IMR-90 (cell line): ENCODE data around the gene TEX14. TPM values are rescaled to one million over a fixed set of nuclear protein-coding genes. Genes with fewer than 3 reads are reported as not detected.

Experiments used
- ATAC-seq: fragments of 200-7000 bp; cut with Tn5 transposase; 2 replicates; pipeline ENCODE4 v1.9.1; 2020; ENCODE audit warnings: low read depth, mild to moderate bottlenecking, moderate library complexity
- BruUV-seq: library from RNA; stranded (reverse); fragments of 400-500 nt; replicated peaks from 2 replicates; lab custom pipeline; 2021; lab: Mats Ljungman, UMichigan
- CTCF ChIA-PET: fragments of 300-600 bp; formaldehyde crosslinking; extraction: SDS; loops from one replicate; lab custom pipeline; 2021; ENCODE audit warnings: antibody characterized with exemption; lab: Yijun Ruan, JAX
- POLR2A ChIA-PET: fragments of 300-600 bp; sonication (Branson Sonifier 250); formaldehyde crosslinking; loops from one replicate; lab custom pipeline; 2022; ENCODE audit warnings: antibody characterized with exemption; ENCODE audit not compliant: unreplicated experiment; lab: Charles Lee
- DNase-seq: peaks from one replicate; pipeline ENCODE4 v3.0.0; 2013
- H2AFZ ChIP-seq: replicated peaks from 2 replicates; pipeline ENCODE3; 2013; ENCODE audit warnings: low read length, mild to moderate bottlenecking; ENCODE audit not compliant: poor library complexity
- H2AK5ac ChIP-seq: 2 replicates; pipeline ENCODE4 v1.6.1; 2013; ENCODE audit warnings: low read depth, low read length, inconsistent platforms
- H2AK9ac ChIP-seq: replicated peaks from 2 replicates; pipeline ENCODE3; 2013; ENCODE audit warnings: mild to moderate bottlenecking, low read depth, low read length, moderate library complexity; ENCODE audit not compliant: poor library complexity
- H2BK120ac ChIP-seq: 2 replicates; pipeline ENCODE4 v1.6.1; 2013; ENCODE audit warnings: low read depth, low read length, inconsistent platforms
- H2BK15ac ChIP-seq: 3 replicates; pipeline ENCODE4 v1.6.1; 2013; ENCODE audit warnings: low read depth, low read length, inconsistent platforms
- H2BK20ac ChIP-seq: 2 replicates; pipeline ENCODE4 v1.6.1; 2013; ENCODE audit warnings: low read depth, mild to moderate bottlenecking, inconsistent platforms, low read length, moderate library complexity
- H2BK5ac ChIP-seq: 2 replicates; pipeline ENCODE4 v1.6.1; 2013; ENCODE audit warnings: mild to moderate bottlenecking, low read depth, low read length, inconsistent platforms; ENCODE audit not compliant: poor library complexity, severe bottlenecking
- H3K14ac ChIP-seq: replicated peaks from 2 replicates; pipeline ENCODE4 v1.6.1; 2013; ENCODE audit warnings: low read depth, low read length, inconsistent platforms
- H3K18ac ChIP-seq: 2 replicates; pipeline ENCODE4 v1.6.1; 2013; ENCODE audit warnings: low read depth, low read length, control low read depth
- H3K23ac ChIP-seq: 2 replicates; pipeline ENCODE4 v1.6.1; 2013; ENCODE audit warnings: low read depth, low read length, inconsistent platforms
- H3K27ac ChIP-seq: 2 replicates; pipeline ENCODE4 v1.5.1; 2013; ENCODE audit warnings: mild to moderate bottlenecking, control low read depth, low read length; ENCODE audit not compliant: insufficient read depth
- H3K27me3 ChIP-seq: 2 replicates; pipeline ENCODE4 v1.6.1; 2013; ENCODE audit warnings: low read length; ENCODE audit not compliant: control insufficient read depth, insufficient read depth
- H3K36me3 ChIP-seq: 2 replicates; pipeline ENCODE4 v1.6.1; 2013; ENCODE audit warnings: low read length, mixed read lengths; ENCODE audit not compliant: control insufficient read depth, insufficient read depth
- H3K4ac ChIP-seq: 2 replicates; pipeline ENCODE4 v1.6.1; 2013; ENCODE audit warnings: low read depth, low read length, inconsistent platforms
- H3K4me1 ChIP-seq: 2 replicates; pipeline ENCODE4 v1.6.1; 2013; ENCODE audit warnings: low read length, mixed read lengths; ENCODE audit not compliant: control insufficient read depth, insufficient read depth
- H3K4me2 ChIP-seq: 2 replicates; pipeline ENCODE4 v1.6.1; 2013; ENCODE audit warnings: low read depth, mild to moderate bottlenecking, control low read depth, low read length, moderate library complexity
- H3K4me3 ChIP-seq: 2 replicates; pipeline ENCODE4 v1.5.1; 2013; ENCODE audit warnings: low read depth, mild to moderate bottlenecking, control low read depth, low read length, moderate library complexity; ENCODE audit not compliant: insufficient read depth
- H3K56ac ChIP-seq: 2 replicates; pipeline ENCODE4 v1.6.1; 2013; ENCODE audit warnings: low read length, inconsistent platforms; ENCODE audit not compliant: insufficient read depth; ENCODE audit errors: extremely low read depth
- H3K79me1 ChIP-seq, 2 experiments: 2 replicates each; pipeline ENCODE4 v1.6.1; 2013; ENCODE audit warnings: low read length in 2 of 2, inconsistent platforms in 1 of 2, low read depth in 1 of 2
- H3K9ac ChIP-seq: 2 replicates; pipeline ENCODE4 v1.6.1; 2013; ENCODE audit warnings: low read depth, low read length, control low read depth
- H3K9me1 ChIP-seq: 2 replicates; pipeline ENCODE4 v1.6.1; 2013; ENCODE audit warnings: low read length, inconsistent platforms; ENCODE audit not compliant: insufficient read depth
- H3K9me3 ChIP-seq: 2 replicates; pipeline ENCODE4 v1.6.1; 2013; ENCODE audit warnings: low read length; ENCODE audit not compliant: control insufficient read depth, insufficient read depth
- H4K20me1 ChIP-seq: 2 replicates; pipeline ENCODE4 v1.6.1; 2013; ENCODE audit warnings: low read length, inconsistent platforms; ENCODE audit not compliant: insufficient read depth
- H4K5ac ChIP-seq: 2 replicates; pipeline ENCODE4 v1.6.1; 2013; ENCODE audit warnings: mild to moderate bottlenecking, low read depth, low read length, control low read depth
- H4K8ac ChIP-seq, 2 experiments: 2 replicates each; pipeline ENCODE4 v1.6.1; 2013; ENCODE audit warnings: low read depth in 2 of 2, low read length in 2 of 2, control low read depth in 1 of 2, inconsistent platforms in 1 of 2
- H4K91ac ChIP-seq: 2 replicates; pipeline ENCODE4 v1.6.1; 2013; ENCODE audit warnings: low read depth, low read length, inconsistent platforms; ENCODE audit not compliant: insufficient read depth
- BHLHE40 ChIP-seq: fragments of 150-350 bp; IDR thresholded peaks from 2 replicates; pipeline ENCODE4 v1.6.1; 2016; ENCODE audit warnings: mild to moderate bottlenecking, low read depth, low read length
- CHD1 ChIP-seq: IDR thresholded peaks from 2 replicates; pipeline ENCODE4 v1.6.1; 2012; ENCODE audit warnings: low read depth, low read length, improper control_type of control experiment
- CTCF ChIP-seq: conservative IDR thresholded peaks from 2 replicates; pipeline ENCODE4 v1.5.1; 2012; ENCODE audit warnings: mild to moderate bottlenecking, low read depth, low read length, improper control_type of control experiment
- ELK1 ChIP-seq: fragments of 150-350 bp; IDR thresholded peaks from 2 replicates; pipeline ENCODE4 v1.6.1; 2016; ENCODE audit warnings: low read depth, mild to moderate bottlenecking, low read length, moderate library complexity, borderline replicate concordance
- FOS ChIP-seq: fragments of 150-350 bp; IDR thresholded peaks from 2 replicates; pipeline ENCODE4 v1.6.1; 2016; ENCODE audit warnings: low read depth, low read length
- MAFK ChIP-seq: IDR thresholded peaks from 2 replicates; pipeline ENCODE4 v1.6.1; 2012; ENCODE audit warnings: low read depth, low read length, improper control_type of control experiment
- MAZ ChIP-seq: IDR thresholded peaks from 2 replicates; pipeline ENCODE4 v1.6.1; 2012; ENCODE audit warnings: low read depth, mild to moderate bottlenecking, low read length, improper control_type of control experiment, moderate library complexity, borderline replicate concordance
- NFE2L2 ChIP-seq: fragments of 150-350 bp; IDR thresholded peaks from 2 replicates; pipeline ENCODE4 v1.6.1; 2016; ENCODE audit warnings: low read depth, mild to moderate bottlenecking, low read length
- POLR2A ChIP-seq: IDR thresholded peaks from 2 replicates; pipeline ENCODE4 v1.6.1; 2012; ENCODE audit warnings: mild to moderate bottlenecking, low read depth, low read length
- RAD21 ChIP-seq: IDR thresholded peaks from 2 replicates; pipeline ENCODE4 v1.6.1; 2012; ENCODE audit warnings: low read length, improper control_type of control experiment
- RCOR1 ChIP-seq: IDR thresholded peaks from 2 replicates; pipeline ENCODE4 v1.6.1; 2012; ENCODE audit warnings: mild to moderate bottlenecking, low read length, improper control_type of control experiment; ENCODE audit not compliant: insufficient replicate concordance
- RFX5 ChIP-seq: IDR thresholded peaks from 2 replicates; pipeline ENCODE4 v1.8.0; 2012; ENCODE audit warnings: low read depth, mild to moderate bottlenecking, low read length, moderate library complexity
- SMC3 ChIP-seq: fragments of 150-350 bp; IDR thresholded peaks from 2 replicates; pipeline ENCODE4 v1.6.1; 2016; ENCODE audit warnings: low read depth, mild to moderate bottlenecking, antibody characterized with exemption, low read length, moderate library complexity
- USF2 ChIP-seq: fragments of 150-350 bp; IDR thresholded peaks from 2 replicates; pipeline ENCODE4 v1.6.1; 2017; ENCODE audit warnings: mild to moderate bottlenecking, antibody characterized with exemption, low read length, low read depth
- WGBS, 2 experiments: methylation state at CpG; one replicate each; pipeline versions ENCODE4 v1.1.5 to v1.1.7; 2013; ENCODE audit warnings: missing lambda C conversion rate in 2 of 2; ENCODE audit not compliant: insufficient read length in 1 of 2; ENCODE audit errors: extremely low coverage in 2 of 2; 5-methylcytosine and 5-hydroxymethylcytosine counted together
- dilution Hi-C: fragments of 300-500 bp; cut with HindIII; formaldehyde crosslinking; loops from one replicate; pipeline ENCODE4 v1.14.3; 2018; ENCODE audit warnings: low sequenced_read_pairs; ENCODE audit not compliant: unreplicated experiment
- in situ Hi-C: fragments of 300-500 bp; cut with MboI; formaldehyde crosslinking; loops from 3 replicates; pipeline ENCODE4 v1.14.3; 2019; ENCODE audit warnings: low sequenced_read_pairs, inconsistent platforms, mixed read lengths
- intact Hi-C: fragments of 100-400 bp; cut with micrococcal nuclease; formaldehyde crosslinking; loops from 2 replicates; pipeline ENCODE4 v1.10.0; 2022
- polyA plus RNA-seq, 3 experiments: library from polyadenylated mRNA; depleted of rRNA; stranded (reverse); fragments of >200 nt; gene quantifications; 2 replicates each; pipeline ENCODE4 v1.2.3, GENCODE V29; 2012; ENCODE audit warnings: low replicate concordance in 1 of 3
- total RNA-seq: library from RNA; depleted of rRNA; stranded (reverse); fragments of >200 nt; gene quantifications from 2 replicates; pipeline ENCODE4 v1.2.3, GENCODE V29; 2012

TEX14 gene
- total and polyA plus RNA-seq, 2 of the 4 experiments (the other 2 are of a cell fraction): not detected

- Histone ChIP-seq H2AK5ac (no peak overlapping the region), H2BK20ac (no peak overlapping the region), H3K9me1 (no peaks in the 10 kb centered on the region), H3K9ac (no peak overlapping the region), H3K56ac (no peak overlapping the region), H3K4me3 (no peak overlapping the region), H2AFZ (no peak overlapping the region), H3K27me3 (peaks cover 4% of the 10 kb centered on the region), H3K18ac (no peak overlapping the region), H2AK9ac (no peak overlapping the region), H3K14ac (no peak overlapping the region), H3K4ac (no peak overlapping the region), H3K27ac (no peak overlapping the region), H3K79me1 (no peaks in the 10 kb centered on the region), H2BK120ac (no peak overlapping the region), H3K9me3 (no peaks in the 10 kb centered on the region), H3K23ac (no peak overlapping the region), H3K4me1 (0 out of 2 replicates have a peak, but pooled peaks cover 2% of the 10 kb centered on the region), H2BK15ac (no peak overlapping the region), H4K8ac (no peak overlapping the region), H3K36me3 (no peaks in the 10 kb centered on the region), H4K5ac (no peak overlapping the region), H4K91ac (no peak overlapping the region), H3K4me2 (no peak overlapping the region), H2BK5ac (no peak overlapping the region), H4K20me1 (no peaks in the 10 kb centered on the region)
- BruUV-seq: no TSS peak
- in situ Hi-C loops (no loop called here), intact Hi-C loops (no loop called here), dilution Hi-C loops (no loop called here)
- ChIA-PET CTCF (no interaction called here), POLR2A (no interaction called here)
- TF ChIP-seq ELK1 (no peak), USF2 (no peak), NFE2L2 (no peak), SMC3 (no peak), RFX5 (no peak), RCOR1 (no peak), CTCF (no peak), RAD21 (no peak), CHD1 (no peak), MAZ (no peak), MAFK (no peak), BHLHE40 (no peak), POLR2A (no peak), FOS (no peak)
- no peak for ATAC-seq
- no peak for DNase-seq
- no CpG with 5 or more reads among the region's 4 CpGs for WGBS, 2 experiments
These were observed 117.8 kb downstream of the TEX14 start for GRCh38 chr17:58574025-58574424.
